GM21360 (cell line): ENCODE measurements around the gene KLF11.
A peak's percentile ranks its signal among the peaks of the same experiment; 100 is the strongest.
"Not testable (repeated sequence)": the region's sequence is repeated elsewhere in the genome, so short reads cannot be mapped to it uniquely, and the experiment has no call there.

Experiments
- ATAC-seq: cut with Tn5 transposase; IDR thresholded peaks from one replicate; pipeline ENCODE4 v1.9.1; 2021; ENCODE audit warnings: mild to moderate bottlenecking, moderate library complexity; ENCODE audit not compliant: unreplicated experiment

The KLF11 gene

GRCh38 chr2:10022966-10023662, 20.2 kb upstream of the KLF11 start:
- no peak for ATAC-seq

GRCh38 chr2:10026940-10027569, 16.3 kb upstream of the KLF11 start:
- ATAC-seq = no peak

GRCh38 chr2:10027660-10028330, 15.6 kb upstream of the KLF11 start:
- no peak for ATAC-seq

GRCh38 chr2:10028407-10028987, 14.9 kb upstream of the KLF11 start:
- peak; percentile 3 for ATAC-seq

- peak; percentile 74 for ATAC-seq
Measured at GRCh38 chr2:10028988-10029874, 14.1 kb upstream of the KLF11 start.

- ATAC-seq = no peak
Measured at GRCh38 chr2:10029875-10030223, 13.5 kb upstream of the KLF11 start.

- no peak for ATAC-seq
Measured at GRCh38 chr2:10030311-10030736, 13.0 kb upstream of the KLF11 start.

- not testable (repeated sequence) for ATAC-seq
Measured at GRCh38 chr2:10030798-10031197, 12.6 kb upstream of the KLF11 start.

GRCh38 chr2:10031886-10032745, 11.2 kb upstream of the KLF11 start:
- no peak for ATAC-seq

GRCh38 chr2:10032746-10033105, 10.6 kb upstream of the KLF11 start:
- no peak for ATAC-seq

- ATAC-seq = no peak
Measured at GRCh38 chr2:10033251-10034006, 9.9 kb upstream of the KLF11 start.

GRCh38 chr2:10034333-10035052, 8.9 kb upstream of the KLF11 start:
- ATAC-seq = no peak

GRCh38 chr2:10035053-10035422, 8.3 kb upstream of the KLF11 start:
- ATAC-seq = no peak

- no peak for ATAC-seq
Measured at GRCh38 chr2:10035633-10036032, 7.7 kb upstream of the KLF11 start.

- peak; percentile 44 for ATAC-seq
Measured at GRCh38 chr2:10036095-10036884, 7.1 kb upstream of the KLF11 start.

- ATAC-seq = no peak
Measured at GRCh38 chr2:10038123-10038522, 5.2 kb upstream of the KLF11 start.

- no peak for ATAC-seq
Measured at GRCh38 chr2:10038716-10039115, 4.6 kb upstream of the KLF11 start.
